WTC11 (cell line): ENCODE results near the gene TRAPPC10.

Experiments
- CTCF ChIP-seq: fragments of 200-600 bp; IDR thresholded peaks from 2 replicates; pipeline ENCODE4 v1.8.0; 2022; ENCODE audit warnings: antibody characterized with exemption
- SMAD4 ChIP-seq: sonication (generic); formaldehyde crosslinking; IDR thresholded peaks from 2 replicates; pipeline ENCODE4 v1.8.0; 2022; ENCODE audit warnings: mild to moderate bottlenecking, missing genetic modification reagents

DNA sequence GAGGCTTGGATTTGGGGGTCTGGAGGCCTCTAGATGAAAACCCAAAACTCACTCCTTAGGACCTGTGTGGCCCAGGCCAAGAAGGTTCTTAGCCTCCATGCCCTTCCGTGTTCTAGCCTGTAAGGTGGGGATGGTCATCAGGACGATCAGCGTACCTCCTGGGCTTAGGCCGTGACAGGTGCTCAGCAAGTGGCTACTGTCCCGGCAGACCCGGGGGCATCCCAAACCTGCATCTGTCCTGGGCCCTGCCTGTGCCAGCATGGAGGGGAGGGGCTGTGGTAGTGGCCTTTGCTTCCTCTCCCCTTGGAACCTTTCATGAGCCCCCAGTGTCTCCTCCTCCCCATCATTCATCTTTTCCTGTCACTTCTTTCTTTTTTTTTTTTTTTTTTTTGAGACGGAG, 22.7 kb upstream of the TRAPPC10 start:
- TF ChIP-seq SMAD4 (no peak), CTCF (no peak)
